Trophoblast cell (in vitro differentiated cells and primary cell): ENCODE measurements around the gene STXBP3. TPM values are rescaled to one million over a fixed set of nuclear protein-coding genes. Genes with fewer than 3 reads are reported as not detected.
"Not testable (repeated sequence)": the region's sequence is repeated elsewhere in the genome, so short reads cannot be mapped to it uniquely, and the experiment has no call there.

Experiments used
- DNase-seq, 2 donors: peaks; one replicate each; pipeline ENCODE4 v3.0.0-alpha.2; 2016
- H2AFZ ChIP-seq: 2 replicates; pipeline ENCODE4 v1.6.1; 2013; ENCODE audit warnings: low read length, moderate library complexity, mild to moderate bottlenecking; ENCODE audit not compliant: insufficient read depth, poor library complexity
- H2AK5ac ChIP-seq: 2 replicates; pipeline ENCODE4 v1.6.1; 2013; ENCODE audit warnings: mild to moderate bottlenecking, low read length
- H2BK120ac ChIP-seq: 2 replicates; pipeline ENCODE4 v1.6.1; 2013; ENCODE audit warnings: low read length, mild to moderate bottlenecking, moderate library complexity; ENCODE audit not compliant: insufficient read depth, poor library complexity
- H2BK12ac ChIP-seq: 2 replicates; pipeline ENCODE4 v1.6.1; 2013; ENCODE audit warnings: mild to moderate bottlenecking, low read length, moderate library complexity
- H2BK5ac ChIP-seq: 2 replicates; pipeline ENCODE4 v1.6.1; 2013; ENCODE audit warnings: low read length, low read depth, moderate library complexity, mild to moderate bottlenecking; ENCODE audit not compliant: poor library complexity
- H3K14ac ChIP-seq: 2 replicates; pipeline ENCODE4 v1.6.1; 2013; ENCODE audit warnings: mild to moderate bottlenecking, low read length
- H3K18ac ChIP-seq: 2 replicates; pipeline ENCODE4 v1.6.1; 2013; ENCODE audit warnings: mild to moderate bottlenecking, low read length
- H3K23ac ChIP-seq: 2 replicates; pipeline ENCODE4 v1.6.1; 2013; ENCODE audit warnings: low read length
- H3K27ac ChIP-seq: 2 replicates; pipeline ENCODE4 v1.5.1; 2013; ENCODE audit warnings: low read depth, mild to moderate bottlenecking, inconsistent platforms, low read length, moderate library complexity
- H3K27me3 ChIP-seq: 2 replicates; pipeline ENCODE4 v1.6.1; 2013; ENCODE audit warnings: inconsistent platforms, mild to moderate bottlenecking, low read length, moderate library complexity; ENCODE audit not compliant: insufficient read depth
- H3K36me3 ChIP-seq, 2 experiments: 1 replicate in 1 of 2; 2 replicates in 1 of 2; pipeline ENCODE4 v1.6.1; 2013; ENCODE audit warnings: low read length in 2 of 2, mild to moderate bottlenecking in 2 of 2, moderate library complexity in 1 of 2; ENCODE audit not compliant: insufficient read depth in 2 of 2, control insufficient read depth in 1 of 2
- H3K4ac ChIP-seq: 2 replicates; pipeline ENCODE4 v1.6.1; 2013; ENCODE audit warnings: low read depth, mild to moderate bottlenecking, low read length, moderate library complexity
- H3K4me1 ChIP-seq, 2 experiments: 1 replicate in 1 of 2; 2 replicates in 1 of 2; pipeline ENCODE4 v1.6.1; 2013; ENCODE audit warnings: low read length in 2 of 2, mild to moderate bottlenecking in 2 of 2, moderate library complexity in 1 of 2; ENCODE audit not compliant: insufficient read depth in 2 of 2, control insufficient read depth in 1 of 2
- H3K4me2 ChIP-seq: 2 replicates; pipeline ENCODE4 v1.6.1; 2013; ENCODE audit warnings: inconsistent platforms, mild to moderate bottlenecking, low read length, moderate library complexity
- H3K4me3 ChIP-seq: 2 replicates; pipeline ENCODE4 v1.5.1; 2013; ENCODE audit warnings: mild to moderate bottlenecking, low read depth, low read length, inconsistent platforms
- H3K79me1 ChIP-seq: one replicate; pipeline ENCODE4 v1.6.1; 2013; ENCODE audit warnings: low read length
- H3K79me2 ChIP-seq: 2 replicates; pipeline ENCODE4 v1.6.1; 2013; ENCODE audit warnings: low read length, mild to moderate bottlenecking; ENCODE audit not compliant: control insufficient read depth, insufficient read depth, poor library complexity
- H3K9ac ChIP-seq: 2 replicates; pipeline ENCODE4 v1.6.1; 2013; ENCODE audit warnings: mild to moderate bottlenecking, low read length
- H3K9me3 ChIP-seq: 2 replicates; pipeline ENCODE4 v1.6.1; 2013; ENCODE audit warnings: low read depth, mild to moderate bottlenecking, control low read depth, inconsistent platforms, low read length; ENCODE audit not compliant: insufficient read depth
- H4K12ac ChIP-seq: 2 replicates; pipeline ENCODE4 v1.6.1; 2013; ENCODE audit warnings: low read depth, mild to moderate bottlenecking, low read length, moderate library complexity
- H4K8ac ChIP-seq: 2 replicates; pipeline ENCODE4 v1.6.1; 2013; ENCODE audit warnings: low read depth, mild to moderate bottlenecking, low read length, moderate library complexity
- H4K91ac ChIP-seq: one replicate; pipeline ENCODE4 v1.6.1; 2013; ENCODE audit warnings: low read depth, mild to moderate bottlenecking, low read length, moderate library complexity
- WGBS: extraction: QIAGEN DNeasy Blood & Tissue Kit; methylation state at CpG from one replicate; pipeline ENCODE4 v1.1.7; 2013; ENCODE audit warnings: missing lambda C conversion rate; ENCODE audit not compliant: insufficient read length, insufficient coverage; ENCODE audit errors: extremely low coverage; 5-methylcytosine and 5-hydroxymethylcytosine counted together
- polyA plus RNA-seq: library from polyadenylated mRNA; stranded (reverse); fragments of 200-250 nt; gene quantifications from 2 replicates; pipeline ENCODE4 v1.2.3, GENCODE V29; 2013

The STXBP3 gene
- polyA plus RNA-seq = 28.9 and 30.9 TPM in 2 replicates

DNA sequence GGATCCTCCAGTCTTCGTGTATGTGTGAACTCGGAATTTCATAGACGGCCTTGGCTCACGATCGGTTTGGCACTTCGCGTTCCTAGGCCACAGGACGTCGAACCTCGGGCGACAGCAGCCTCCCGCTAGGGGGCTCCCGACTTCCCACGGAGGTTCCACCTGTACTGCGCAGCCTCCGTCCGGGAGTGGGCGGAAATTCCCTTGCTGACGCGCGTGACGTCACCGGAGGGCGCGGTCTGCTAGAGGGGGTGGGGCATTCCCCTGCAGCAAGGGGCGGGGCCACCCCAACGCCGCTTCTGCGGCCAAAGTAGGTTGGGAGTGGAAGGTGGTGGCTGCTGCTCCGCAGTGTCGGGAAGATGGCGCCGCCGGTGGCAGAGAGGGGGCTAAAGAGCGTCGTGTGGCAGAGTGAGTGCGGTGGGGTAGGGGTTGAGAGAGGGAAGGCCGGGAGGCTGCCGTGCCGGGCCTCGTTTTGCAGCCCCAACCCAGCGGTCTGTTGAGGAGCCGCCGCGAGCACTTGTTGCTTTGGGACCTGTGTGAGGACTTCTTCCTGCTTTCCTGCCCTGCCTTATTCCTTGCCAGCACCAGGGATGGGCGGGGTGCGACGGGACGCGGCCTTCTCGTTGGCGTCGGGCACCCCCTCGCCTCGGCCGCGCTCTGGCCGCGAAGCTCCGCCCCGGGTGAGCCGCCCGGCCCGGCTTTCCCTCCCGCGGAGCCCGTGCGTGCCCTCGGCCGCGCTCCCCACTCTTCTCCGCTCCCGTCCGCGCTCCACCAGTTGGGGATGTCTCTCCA is at the start of gene STXBP3:
STXBP3 (plus strand) TSS at position 293 of the 789 bp plus-strand sequence; CDS start at position 357, 64 bp downstream.
- no peaks in the 10 kb centered on the region for H3K9me3 ChIP-seq
- peak within 1 kb of the TSS; percentile 27 for H2AK5ac ChIP-seq
- H3K4me1 ChIP-seq = no peaks in the 10 kb centered on the region
- H3K4ac ChIP-seq = peak within 1 kb of the TSS; percentile 60
- peak within 1 kb of the TSS; percentile 86 for H3K9ac ChIP-seq
- peak within 1 kb of the TSS; percentile 78 for H3K14ac ChIP-seq
- peak within 1 kb of the TSS; percentile 81 for H4K12ac ChIP-seq
- peak within 1 kb of the TSS; percentile 91 for H4K91ac ChIP-seq
- peak within 1 kb of the TSS; percentile 94 for H3K18ac ChIP-seq
- no CpG with 5 or more reads among the region's 75 CpGs for WGBS
- no peak within 1 kb of the TSS for H2BK12ac ChIP-seq
- peak within 1 kb of the TSS; percentile 94 for H4K8ac ChIP-seq
- peak; percentile 99 to 100 for DNase-seq
- peak within 1 kb of the TSS; percentile 86 for H3K4me3 ChIP-seq
- H3K23ac ChIP-seq = no peak within 1 kb of the TSS
- peaks cover 3% of the 10 kb centered on the region in 2 experiments for H3K36me3 ChIP-seq
- peak within 1 kb of the TSS; percentile 88 for H3K27ac ChIP-seq
- H3K79me1 ChIP-seq = peaks cover 9% of the 10 kb centered on the region
- no peaks in the 10 kb centered on the region for H3K27me3 ChIP-seq
- H3K79me2 ChIP-seq = peaks cover 5% of the 10 kb centered on the region
- peak within 1 kb of the TSS; percentile 77 for H3K4me2 ChIP-seq
- H2AFZ ChIP-seq = peak within 1 kb of the TSS; percentile 80
- peak within 1 kb of the TSS; percentile 85 for H2BK120ac ChIP-seq
- peak within 1 kb of the TSS; percentile 88 for H2BK5ac ChIP-seq

GRCh38 chr1:108699375-108700332 is 46.8 kb upstream of the STXBP3 start:
- no peak for DNase-seq
- Histone ChIP-seq H3K9ac (no peak overlapping the region), H3K79me2 (no peaks in the 10 kb centered on the region), H3K79me1 (no peaks in the 10 kb centered on the region), H4K12ac (no peak overlapping the region), H3K4ac (no peak overlapping the region), H3K4me1 (no peaks in the 10 kb centered on the region), H3K23ac (no peak overlapping the region), H2AFZ (no peak overlapping the region), H3K4me2 (no peak overlapping the region), H3K9me3 (no peaks in the 10 kb centered on the region), H3K27ac (no peak overlapping the region), H4K8ac (no peak overlapping the region), H4K91ac (no peak overlapping the region), H3K14ac (no peak overlapping the region), H3K27me3 (no peaks in the 10 kb centered on the region), H2BK120ac (no peak overlapping the region), H3K36me3 (peaks cover 11 to 25% of the 10 kb centered on the region in 2 experiments), H2BK12ac (no peak overlapping the region), H2AK5ac (no peak overlapping the region), H3K4me3 (no peak overlapping the region), H2BK5ac (no peak overlapping the region), H3K18ac (no peak overlapping the region)
- 100% methylated on average over 7 of the region's 22 CpGs for WGBS

GRCh38 chr1:108701176-108701849 is 45.2 kb upstream of the STXBP3 start:
- no peak overlapping the region for H4K8ac ChIP-seq
- no peaks in the 10 kb centered on the region for H3K9me3 ChIP-seq
- H3K36me3 ChIP-seq = peaks cover 9 to 23% of the 10 kb centered on the region in 2 experiments
- H4K91ac ChIP-seq = no peak overlapping the region
- no peak overlapping the region for H3K4me2 ChIP-seq
- H2BK12ac ChIP-seq = no peak overlapping the region
- no peaks in the 10 kb centered on the region for H3K79me2 ChIP-seq
- H3K14ac ChIP-seq = no peak overlapping the region
- no peak for DNase-seq
- H4K12ac ChIP-seq = no peak overlapping the region
- H3K79me1 ChIP-seq = no peaks in the 10 kb centered on the region
- H3K23ac ChIP-seq = no peak overlapping the region
- H2BK120ac ChIP-seq = no peak overlapping the region
- H3K4me3 ChIP-seq = no peak overlapping the region
- no peak overlapping the region for H3K9ac ChIP-seq
- H3K4me1 ChIP-seq = no peaks in the 10 kb centered on the region
- WGBS = no CpG with 5 or more reads among the region's 5 CpGs
- H3K18ac ChIP-seq = no peak overlapping the region
- H3K27me3 ChIP-seq = no peaks in the 10 kb centered on the region
- no peak overlapping the region for H2AFZ ChIP-seq
- H3K4ac ChIP-seq = no peak overlapping the region
- H3K27ac ChIP-seq = no peak overlapping the region
- no peak overlapping the region for H2BK5ac ChIP-seq
- H2AK5ac ChIP-seq = no peak overlapping the region

DNA sequence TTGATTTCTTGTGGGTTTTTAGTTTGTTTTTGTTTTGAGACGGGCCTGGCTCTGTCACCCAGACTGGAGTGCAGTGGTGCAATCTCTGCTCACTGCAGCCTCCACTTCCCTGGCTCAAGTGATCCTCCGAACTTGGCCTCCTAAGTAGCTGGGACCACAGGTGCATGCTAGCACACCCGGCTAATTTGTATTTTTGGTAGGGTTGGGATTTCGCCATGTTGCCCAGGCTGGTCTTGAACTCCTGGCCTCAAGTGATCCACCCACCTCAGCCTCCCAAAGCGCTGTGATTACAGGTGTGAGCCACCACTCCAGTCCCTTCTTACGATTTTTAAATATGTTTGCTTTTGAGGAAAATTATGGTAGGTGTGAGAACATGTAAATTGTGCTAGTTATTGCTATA is 44.4 kb upstream of the STXBP3 start:
- H2AK5ac ChIP-seq, H3K27me3 ChIP-seq: not testable (repeated sequence)

More for the DNA sequence above, 44.4 kb upstream of the STXBP3 start:
- not testable (repeated sequence) for H3K9ac ChIP-seq, H3K4ac ChIP-seq, H3K4me2 ChIP-seq, H3K79me1 ChIP-seq, H2BK5ac ChIP-seq, DNase-seq, H3K27ac ChIP-seq, H3K9me3 ChIP-seq, H3K18ac ChIP-seq, H3K14ac ChIP-seq, H4K12ac ChIP-seq, H3K79me2 ChIP-seq, H3K23ac ChIP-seq, H3K4me1 ChIP-seq, H2BK12ac ChIP-seq, H2BK120ac ChIP-seq, H3K4me3 ChIP-seq, H4K91ac ChIP-seq, H2AFZ ChIP-seq, H4K8ac ChIP-seq
- WGBS = no CpG with 5 or more reads among the region's 6 CpGs
- peaks cover 7 to 20% of the 10 kb centered on the region in 2 experiments for H3K36me3 ChIP-seq
